SU-DHL-6 (cell line): ENCODE measurements around the gene TRAIP.

Source experiments
- H2AFZ ChIP-seq: fragments of 200-600 bp; sonication (generic); 2 replicates; pipeline ENCODE4 v1.6.1; 2014; ENCODE audit warnings: low read depth, mild to moderate bottlenecking, moderate library complexity, mixed read lengths, antibody characterized with exemption, low read length; ENCODE audit not compliant: severe bottlenecking
- H3F3A ChIP-seq: fragments of 200-600 bp; shearing (Covaris generic); 2 replicates; pipeline ENCODE4 v1.6.0; 2016; ENCODE audit warnings: antibody characterized with exemption, mild to moderate bottlenecking; ENCODE audit not compliant: insufficient read depth
- H3K27ac ChIP-seq: fragments of 200-600 bp; sonication (generic); 2 replicates; pipeline ENCODE4 v1.5.1; 2016; ENCODE audit warnings: low read depth, mild to moderate bottlenecking, low read length, moderate library complexity, mixed read lengths
- H3K27me3 ChIP-seq: fragments of 200-600 bp; sonication (generic), shearing (Covaris generic); 2 replicates; pipeline ENCODE4 v1.6.0; 2014; ENCODE audit warnings: mild to moderate bottlenecking, low read length
- H3K36me3 ChIP-seq: fragments of 200-600 bp; sonication (generic); 2 replicates; pipeline ENCODE4 v1.6.1; 2014; ENCODE audit warnings: mild to moderate bottlenecking, low read length, mixed read lengths
- H3K4me2 ChIP-seq: fragments of 300-600, 200-600 bp; shearing (Covaris generic), sonication (generic); 2 replicates; pipeline ENCODE4 v1.6.0; 2014; ENCODE audit warnings: low read length, low read depth, mild to moderate bottlenecking; ENCODE audit not compliant: poor library complexity, severe bottlenecking
- H3K4me3 ChIP-seq: fragments of 200-600 bp; sonication (generic); 2 replicates; pipeline ENCODE4 v1.5.1; 2014; ENCODE audit warnings: antibody characterized with exemption, low read length, mild to moderate bottlenecking, mixed read lengths; ENCODE audit not compliant: insufficient read depth, poor library complexity, severe bottlenecking
- H3K79me2 ChIP-seq: fragments of 200-600 bp; sonication (generic); 2 replicates; pipeline ENCODE4 v1.6.1; 2014; ENCODE audit warnings: mild to moderate bottlenecking, low read length, moderate library complexity; ENCODE audit not compliant: insufficient read depth
- H3K9ac ChIP-seq: fragments of 200-600 bp; sonication (generic); 2 replicates; pipeline ENCODE4 v1.7.0; 2014; ENCODE audit warnings: mild to moderate bottlenecking, low read length
- H3K9me2 ChIP-seq: fragments of 200-600 bp; sonication (generic); replicated peaks from 2 replicates; pipeline ENCODE4 v1.6.1; 2014; ENCODE audit warnings: low read length; ENCODE audit not compliant: insufficient read depth
- H3K9me3 ChIP-seq: fragments of 200-600 bp; sonication (generic); 2 replicates; pipeline ENCODE4 v1.6.1; 2014; ENCODE audit warnings: low read length, mixed read lengths; ENCODE audit not compliant: insufficient read depth
- H4K20me1 ChIP-seq: fragments of 200-600 bp; sonication (generic); 2 replicates; pipeline ENCODE4 v1.6.1; 2014; ENCODE audit warnings: low read depth, mild to moderate bottlenecking, antibody characterized with exemption, low read length, moderate library complexity, mixed read lengths
- EZH2phosphoT487 ChIP-seq: fragments of 200-600 bp; sonication (generic), shearing (Covaris generic); conservative IDR thresholded peaks from 2 replicates; pipeline ENCODE4 v1.6.1; 2018; ENCODE audit warnings: mild to moderate bottlenecking, antibody characterized with exemption, low read length, moderate library complexity, mixed read lengths
- TF ChIP-seq, protein P1 (sequence below): fragments of 200-600 bp; sonication (generic); IDR thresholded peaks from one replicate; pipeline ENCODE4 v1.5.1; 2017; ENCODE audit warnings: antibody characterized with exemption, mild to moderate bottlenecking, low read length, moderate library complexity; ENCODE audit not compliant: insufficient read depth, poor library complexity, severe bottlenecking

TRAIP gene

GRCh38 chr3:49799761-49800160 is 56.6 kb downstream of the TRAIP start, which contains the start of gene CDHR4:
Gene CDHR4, minus strand, starts transcription at chr3:49799873. Its CDS starts 61 bp downstream, at chr3:49799812.
- Histone ChIP-seq H3K9me2 (no peaks in the 10 kb centered on the region), H2AFZ (no peak within 1 kb of the TSS), H3K36me3 (no peaks in the 10 kb centered on the region), H3K27ac (no peak within 1 kb of the TSS), H3K9me3 (no peaks in the 10 kb centered on the region), H3K9ac (no peak within 1 kb of the TSS), H3K4me3 (no peak within 1 kb of the TSS), H3K27me3 (no peaks in the 10 kb centered on the region), H3F3A (no peaks in the 10 kb centered on the region), H3K79me2 (no peaks in the 10 kb centered on the region), H4K20me1 (no peaks in the 10 kb centered on the region), H3K4me2 (no peak within 1 kb of the TSS)
- no peak for TF ChIP-seq EZH2phosphoT487
- TF ChIP-seq, protein P1, sequence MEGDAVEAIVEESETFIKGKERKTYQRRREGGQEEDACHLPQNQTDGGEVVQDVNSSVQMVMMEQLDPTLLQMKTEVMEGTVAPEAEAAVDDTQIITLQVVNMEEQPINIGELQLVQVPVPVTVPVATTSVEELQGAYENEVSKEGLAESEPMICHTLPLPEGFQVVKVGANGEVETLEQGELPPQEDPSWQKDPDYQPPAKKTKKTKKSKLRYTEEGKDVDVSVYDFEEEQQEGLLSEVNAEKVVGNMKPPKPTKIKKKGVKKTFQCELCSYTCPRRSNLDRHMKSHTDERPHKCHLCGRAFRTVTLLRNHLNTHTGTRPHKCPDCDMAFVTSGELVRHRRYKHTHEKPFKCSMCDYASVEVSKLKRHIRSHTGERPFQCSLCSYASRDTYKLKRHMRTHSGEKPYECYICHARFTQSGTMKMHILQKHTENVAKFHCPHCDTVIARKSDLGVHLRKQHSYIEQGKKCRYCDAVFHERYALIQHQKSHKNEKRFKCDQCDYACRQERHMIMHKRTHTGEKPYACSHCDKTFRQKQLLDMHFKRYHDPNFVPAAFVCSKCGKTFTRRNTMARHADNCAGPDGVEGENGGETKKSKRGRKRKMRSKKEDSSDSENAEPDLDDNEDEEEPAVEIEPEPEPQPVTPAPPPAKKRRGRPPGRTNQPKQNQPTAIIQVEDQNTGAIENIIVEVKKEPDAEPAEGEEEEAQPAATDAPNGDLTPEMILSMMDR, result no peak

DNA sequence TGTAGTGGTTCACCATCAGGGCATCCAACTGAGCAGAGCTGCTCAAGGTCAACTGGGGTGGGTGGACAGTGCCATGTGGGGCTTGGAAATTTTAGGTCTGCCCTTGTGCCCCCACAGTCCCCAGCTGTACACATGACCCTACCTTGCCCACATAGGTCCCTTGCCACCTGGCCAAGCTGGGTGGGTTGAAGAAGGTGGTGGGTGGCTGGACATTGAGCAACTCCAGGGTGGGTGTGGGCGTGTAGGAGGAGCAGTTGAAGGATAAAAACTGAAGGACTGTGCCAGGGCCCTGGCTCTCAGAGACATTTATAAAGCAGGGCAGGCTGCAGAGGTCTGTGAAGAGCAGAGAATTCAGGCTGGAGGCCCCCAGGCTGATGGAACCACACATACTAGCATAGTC is 57.3 kb downstream of the TRAIP start:
- no peaks in the 10 kb centered on the region for H4K20me1 ChIP-seq
- no peaks in the 10 kb centered on the region for H3K79me2 ChIP-seq
- H3K4me2 ChIP-seq, result no peak overlapping the region
- no peak overlapping the region for H3K4me3 ChIP-seq
- no peak overlapping the region for H2AFZ ChIP-seq
- H3K36me3 ChIP-seq, result no peaks in the 10 kb centered on the region
- no peaks in the 10 kb centered on the region for H3F3A ChIP-seq
- H3K9ac ChIP-seq, result no peak overlapping the region
- no peaks in the 10 kb centered on the region for H3K9me3 ChIP-seq
- H3K27me3 ChIP-seq, result no peaks in the 10 kb centered on the region
- H3K9me2 ChIP-seq, result no peaks in the 10 kb centered on the region
- TF ChIP-seq, protein P1, result no peak
- TF ChIP-seq EZH2phosphoT487, result no peak
- H3K27ac ChIP-seq, result no peak overlapping the region

- Histone ChIP-seq H3K4me2 (no peak overlapping the region), H3K27me3 (no peaks in the 10 kb centered on the region), H3K27ac (no peak overlapping the region), H3K4me3 (no peak overlapping the region), H4K20me1 (no peaks in the 10 kb centered on the region), H3K9me2 (no peaks in the 10 kb centered on the region), H3K9ac (no peak overlapping the region), H3K9me3 (no peaks in the 10 kb centered on the region), H3F3A (no peaks in the 10 kb centered on the region), H3K36me3 (no peaks in the 10 kb centered on the region), H3K79me2 (no peaks in the 10 kb centered on the region), H2AFZ (no peak overlapping the region)
- no peak for TF ChIP-seq EZH2phosphoT487
- TF ChIP-seq, protein P1, result no peak
These were observed 61.1 kb downstream of the TRAIP start for GRCh38 chr3:49794926-49795905.
